ENCODE results near the gene EDIL3. TPM values are rescaled to one million over a fixed set of nuclear protein-coding genes. Genes with fewer than 3 reads are reported as not detected.

The EDIL3 gene
- polyA plus RNA-seq, 1 donor (not counting 4 experiments of a cell fraction or from before 2014, with no cell fraction given) = 0.34 TPM

DNA sequence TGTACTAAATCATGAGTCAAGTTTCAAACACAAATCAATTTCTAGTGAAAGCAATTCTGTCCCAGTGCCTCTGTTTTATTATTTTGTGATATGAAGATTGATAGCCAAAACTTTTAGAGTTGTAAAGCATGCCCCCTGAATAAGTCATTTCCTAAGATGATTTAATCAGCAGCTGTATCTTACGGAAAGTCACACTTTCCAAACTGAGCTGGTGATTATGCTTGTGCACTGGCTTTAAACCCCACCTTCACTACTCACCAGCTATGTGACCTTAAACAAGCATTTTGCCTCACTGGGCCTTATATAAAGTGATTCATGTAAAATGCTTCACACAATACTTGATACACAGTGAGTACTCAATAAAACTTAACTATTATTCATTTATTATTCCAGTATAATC is 78.1 kb downstream of the EDIL3 start:
- no peak overlapping the region for H2AFZ ChIP-seq (ENCODE audit: control insufficient read depth, low read length)
- H3K27me3 ChIP-seq (ENCODE audit: control insufficient read depth, extremely low read depth, insufficient read depth, low read length) = no peaks in the 10 kb centered on the region
- no peak for DNase-seq (ENCODE audit: low read depth, low spot score)
- H3K36me3 ChIP-seq (ENCODE audit: control insufficient read depth in 2 of 2, extremely low read depth in 1 of 2, insufficient read depth in 2 of 2, low read length in 2 of 2) = no peaks in the 10 kb centered on the region
- no peak for FAIRE-seq
- no peaks in the 10 kb centered on the region for H3K9me3 ChIP-seq (ENCODE audit: control insufficient read depth, low read depth, low read length)
- no peak overlapping the region for H3K9ac ChIP-seq (ENCODE audit: control insufficient read depth, extremely low read depth, insufficient read depth, low read length)
- H4K20me1 ChIP-seq (ENCODE audit: control insufficient read depth, extremely low read depth, insufficient read depth, low read length) = no peaks in the 10 kb centered on the region
- no peaks in the 10 kb centered on the region for H3K79me2 ChIP-seq (ENCODE audit: control insufficient read depth, insufficient read depth, low read length)
- H3K4me1 ChIP-seq (ENCODE audit: control insufficient read depth, extremely low read depth, insufficient read depth, low read length) = peaks cover 4% of the 10 kb centered on the region
- no peaks in the 10 kb centered on the region for H3K9me1 ChIP-seq (ENCODE audit: control insufficient read depth, extremely low read depth, insufficient read depth, low read length)
- no peak overlapping the region for H3K4me3 ChIP-seq (ENCODE audit: control insufficient read depth in 2 of 3, extremely low read depth in 1 of 3, insufficient read depth in 2 of 3, low read depth in 1 of 3, low read length in 3 of 3)
- TF ChIP-seq, protein P1, sequence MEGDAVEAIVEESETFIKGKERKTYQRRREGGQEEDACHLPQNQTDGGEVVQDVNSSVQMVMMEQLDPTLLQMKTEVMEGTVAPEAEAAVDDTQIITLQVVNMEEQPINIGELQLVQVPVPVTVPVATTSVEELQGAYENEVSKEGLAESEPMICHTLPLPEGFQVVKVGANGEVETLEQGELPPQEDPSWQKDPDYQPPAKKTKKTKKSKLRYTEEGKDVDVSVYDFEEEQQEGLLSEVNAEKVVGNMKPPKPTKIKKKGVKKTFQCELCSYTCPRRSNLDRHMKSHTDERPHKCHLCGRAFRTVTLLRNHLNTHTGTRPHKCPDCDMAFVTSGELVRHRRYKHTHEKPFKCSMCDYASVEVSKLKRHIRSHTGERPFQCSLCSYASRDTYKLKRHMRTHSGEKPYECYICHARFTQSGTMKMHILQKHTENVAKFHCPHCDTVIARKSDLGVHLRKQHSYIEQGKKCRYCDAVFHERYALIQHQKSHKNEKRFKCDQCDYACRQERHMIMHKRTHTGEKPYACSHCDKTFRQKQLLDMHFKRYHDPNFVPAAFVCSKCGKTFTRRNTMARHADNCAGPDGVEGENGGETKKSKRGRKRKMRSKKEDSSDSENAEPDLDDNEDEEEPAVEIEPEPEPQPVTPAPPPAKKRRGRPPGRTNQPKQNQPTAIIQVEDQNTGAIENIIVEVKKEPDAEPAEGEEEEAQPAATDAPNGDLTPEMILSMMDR (optimal IDR thresholded peaks at IDR 0.05 in 1 of 3, IDR thresholded peaks at IDR 0.05 in 1 of 3, conservative IDR thresholded peaks at IDR 0.05 in 1 of 3; ENCODE audit: extremely low read depth in 1 of 3, insufficient read depth in 2 of 3, low read length in 3 of 3) = no peak
- no peak for TF ChIP-seq EZH2 (IDR thresholded peaks at IDR 0.05; ENCODE audit: low read length)
- dilution Hi-C loops (cut with MboI; ENCODE audit: extremely low pct_ligation_motif_present, low sequenced_read_pairs) = no loop called here
- H3K4me2 ChIP-seq (ENCODE audit: control insufficient read depth, extremely low read depth, insufficient read depth, low read depth, low read length) = no peak overlapping the region
- no peak overlapping the region for H3K27ac ChIP-seq (ENCODE audit: control insufficient read depth, insufficient read depth, low read length)

GRCh38 chr5:84304599-84304998 is 80.1 kb downstream of the EDIL3 start:
- no peak for DNase-seq (ENCODE audit: low read depth, low spot score)
- no peak overlapping the region for H3K4me3 ChIP-seq (ENCODE audit: control insufficient read depth in 2 of 3, extremely low read depth in 1 of 3, insufficient read depth in 2 of 3, low read depth in 1 of 3, low read length in 3 of 3)
- TF ChIP-seq, protein P1 (optimal IDR thresholded peaks at IDR 0.05 in 1 of 3, IDR thresholded peaks at IDR 0.05 in 1 of 3, conservative IDR thresholded peaks at IDR 0.05 in 1 of 3; ENCODE audit: extremely low read depth in 1 of 3, insufficient read depth in 2 of 3, low read length in 3 of 3) = no peak
- TF ChIP-seq EZH2 (IDR thresholded peaks at IDR 0.05; ENCODE audit: low read length) = no peak
- peaks cover 4% of the 10 kb centered on the region for H3K4me1 ChIP-seq (ENCODE audit: control insufficient read depth, extremely low read depth, insufficient read depth, low read length)
- dilution Hi-C loops (cut with MboI; ENCODE audit: extremely low pct_ligation_motif_present, low sequenced_read_pairs) = no loop called here
- no peak overlapping the region for H2AFZ ChIP-seq (ENCODE audit: control insufficient read depth, low read length)
- H3K9me1 ChIP-seq (ENCODE audit: control insufficient read depth, extremely low read depth, insufficient read depth, low read length) = no peaks in the 10 kb centered on the region
- no peak overlapping the region for H3K9ac ChIP-seq (ENCODE audit: control insufficient read depth, extremely low read depth, insufficient read depth, low read length)
- no peaks in the 10 kb centered on the region for H3K27me3 ChIP-seq (ENCODE audit: control insufficient read depth, extremely low read depth, insufficient read depth, low read length)
- no peaks in the 10 kb centered on the region for H3K36me3 ChIP-seq (ENCODE audit: control insufficient read depth in 2 of 2, extremely low read depth in 1 of 2, insufficient read depth in 2 of 2, low read length in 2 of 2)
- H4K20me1 ChIP-seq (ENCODE audit: control insufficient read depth, extremely low read depth, insufficient read depth, low read length) = no peaks in the 10 kb centered on the region
- no peaks in the 10 kb centered on the region for H3K9me3 ChIP-seq (ENCODE audit: control insufficient read depth, low read depth, low read length)
- no peaks in the 10 kb centered on the region for H3K79me2 ChIP-seq (ENCODE audit: control insufficient read depth, insufficient read depth, low read length)
- no peak overlapping the region for H3K4me2 ChIP-seq (ENCODE audit: control insufficient read depth, extremely low read depth, insufficient read depth, low read depth, low read length)
- H3K27ac ChIP-seq (ENCODE audit: control insufficient read depth, insufficient read depth, low read length) = no peak overlapping the region
- FAIRE-seq = no peak

Data from keratinocyte (primary cell).